Testis (tissue), 2 donors: Measurements from ENCODE around the gene CLIP2.

Experiments
- POLR2A ChIP-seq: fragments of 450-650 bp; IDR thresholded peaks from one replicate; pipeline ENCODE4 v1.6.1; 2017; ENCODE audit warnings: antibody characterized with exemption, mild to moderate bottlenecking, moderate library complexity
- TF ChIP-seq, protein P1 (sequence below), 3 experiments: fragments of 450-650 bp in 2 of 3; fragments of 200-600 bp in 1 of 3; sonication (generic) in 1 of 3; IDR thresholded peaks; one replicate each; pipeline ENCODE4 v1.5.1; 2016 to 2019; ENCODE audit warnings: antibody characterized with exemption in 3 of 3, mild to moderate bottlenecking in 2 of 3, moderate library complexity in 1 of 3

DNA sequence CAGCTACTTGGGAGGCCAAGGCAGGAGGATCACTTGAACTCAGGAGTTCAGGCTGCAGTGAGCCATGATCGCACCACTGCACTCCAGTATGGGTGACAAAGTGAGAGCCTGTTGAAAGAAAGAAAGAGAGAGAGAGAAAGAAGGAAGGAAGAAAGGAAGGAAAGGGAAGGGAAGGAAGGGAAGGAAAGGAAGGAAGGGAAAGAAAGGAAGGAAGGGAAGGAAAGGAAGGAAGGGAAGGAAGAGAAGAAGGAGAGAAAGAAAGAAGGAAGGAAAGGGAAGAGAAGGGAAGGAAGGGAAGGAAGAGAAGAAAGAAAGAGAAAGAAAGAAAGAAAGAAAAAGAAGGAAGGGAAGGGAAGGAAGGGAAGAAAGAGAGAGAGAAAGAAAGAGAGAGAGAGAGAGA, 61.5 kb downstream of the CLIP2 start:
- no peak for TF ChIP-seq POLR2A
- TF ChIP-seq, protein P1, sequence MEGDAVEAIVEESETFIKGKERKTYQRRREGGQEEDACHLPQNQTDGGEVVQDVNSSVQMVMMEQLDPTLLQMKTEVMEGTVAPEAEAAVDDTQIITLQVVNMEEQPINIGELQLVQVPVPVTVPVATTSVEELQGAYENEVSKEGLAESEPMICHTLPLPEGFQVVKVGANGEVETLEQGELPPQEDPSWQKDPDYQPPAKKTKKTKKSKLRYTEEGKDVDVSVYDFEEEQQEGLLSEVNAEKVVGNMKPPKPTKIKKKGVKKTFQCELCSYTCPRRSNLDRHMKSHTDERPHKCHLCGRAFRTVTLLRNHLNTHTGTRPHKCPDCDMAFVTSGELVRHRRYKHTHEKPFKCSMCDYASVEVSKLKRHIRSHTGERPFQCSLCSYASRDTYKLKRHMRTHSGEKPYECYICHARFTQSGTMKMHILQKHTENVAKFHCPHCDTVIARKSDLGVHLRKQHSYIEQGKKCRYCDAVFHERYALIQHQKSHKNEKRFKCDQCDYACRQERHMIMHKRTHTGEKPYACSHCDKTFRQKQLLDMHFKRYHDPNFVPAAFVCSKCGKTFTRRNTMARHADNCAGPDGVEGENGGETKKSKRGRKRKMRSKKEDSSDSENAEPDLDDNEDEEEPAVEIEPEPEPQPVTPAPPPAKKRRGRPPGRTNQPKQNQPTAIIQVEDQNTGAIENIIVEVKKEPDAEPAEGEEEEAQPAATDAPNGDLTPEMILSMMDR (IDR thresholded peaks at IDR 0.05): no peak
